NT2/D1 (cell line): Measurements from ENCODE around the gene RNF32.

Source experiments
- DNase-seq: peaks from one replicate; pipeline ENCODE4 v3.0.0-alpha.2; 2011; ENCODE audit warnings: low read depth, low spot score
- H3K27me3 ChIP-seq: 2 replicates; pipeline ENCODE4 v1.6.0; 2011; ENCODE audit warnings: mild to moderate bottlenecking; ENCODE audit not compliant: insufficient read length, insufficient read depth
- H3K36me3 ChIP-seq: 2 replicates; pipeline ENCODE4 v1.6.1; 2011; ENCODE audit warnings: mild to moderate bottlenecking, low read length, mixed read lengths; ENCODE audit not compliant: insufficient read depth, insufficient read length
- H3K4me1 ChIP-seq: 2 replicates; pipeline ENCODE4 v1.5.1; 2011; ENCODE audit not compliant: insufficient read depth, insufficient read length
- H3K4me3 ChIP-seq: 2 replicates; pipeline ENCODE4 v1.5.1; 2011; ENCODE audit warnings: low read depth; ENCODE audit not compliant: insufficient read length
- H3K9ac ChIP-seq: 2 replicates; pipeline ENCODE4 v1.6.0; 2011; ENCODE audit warnings: low read depth; ENCODE audit not compliant: insufficient read length
- H3K9me3 ChIP-seq: 2 replicates; pipeline ENCODE4 v1.5.1; 2011; ENCODE audit warnings: mild to moderate bottlenecking, low read length; ENCODE audit not compliant: insufficient read depth
- SUZ12 ChIP-seq: IDR thresholded peaks from 2 replicates; pipeline ENCODE4 v1.6.1; 2011; ENCODE audit not compliant: insufficient read length, insufficient read depth; ENCODE audit errors: extremely low read depth
- YY1 ChIP-seq: IDR thresholded peaks from 2 replicates; pipeline ENCODE4 v1.6.1; 2011; ENCODE audit not compliant: insufficient read length, insufficient read depth
- ZNF274 ChIP-seq: IDR thresholded peaks from 2 replicates; pipeline ENCODE4 v1.6.1; 2011; ENCODE audit warnings: mild to moderate bottlenecking, low read depth, low read length

Gene RNF32

GRCh38 chr7:156640257-156640948, at the start of gene RNF32:
RNF32 (plus strand) TSS chr7:156640774; CDS start chr7:156643878, 3,104 bp downstream.
- Histone ChIP-seq H3K9ac (peak within 1 kb of the TSS; percentile 74), H3K36me3 (no peaks in the 10 kb centered on the region), H3K4me3 (peak within 1 kb of the TSS; percentile 73), H3K27me3 (no peaks in the 10 kb centered on the region), H3K4me1 (no peaks in the 10 kb centered on the region), H3K9me3 (peaks cover 16% of the 10 kb centered on the region; the same call in 1 of the 2 replicates)
- peak; percentile 93 for DNase-seq
- TF ChIP-seq ZNF274 (no peak), SUZ12 (no peak), YY1 (no peak)

- no peak for DNase-seq
- Histone ChIP-seq H3K4me3 (no peak overlapping the region), H3K27me3 (peaks cover under 1% of the 10 kb centered on the region), H3K9ac (no peak overlapping the region), H3K36me3 (no peaks in the 10 kb centered on the region), H3K9me3 (peaks cover 13% of the 10 kb centered on the region; the same call in 1 of the 2 replicates), H3K4me1 (no peaks in the 10 kb centered on the region)
- TF ChIP-seq YY1 (no peak), SUZ12 (no peak), ZNF274 (no peak)
Observed at GRCh38 chr7:156592155-156592884, 48.3 kb upstream of the RNF32 start.

- H3K9me3 ChIP-seq, result peaks cover 13% of the 10 kb centered on the region; the same call in 1 of the 2 replicates
- no peak for TF ChIP-seq SUZ12
- TF ChIP-seq YY1, result no peak
- no peak for TF ChIP-seq ZNF274
- H3K4me3 ChIP-seq, result no peak overlapping the region
- H3K4me1 ChIP-seq, result no peaks in the 10 kb centered on the region
- no peak for DNase-seq
- no peaks in the 10 kb centered on the region for H3K27me3 ChIP-seq
- H3K9ac ChIP-seq, result no peak overlapping the region
- no peaks in the 10 kb centered on the region for H3K36me3 ChIP-seq
Observed at GRCh38 chr7:156594283-156595080, 46.1 kb upstream of the RNF32 start.

- peaks cover 6% of the 10 kb centered on the region for H3K4me1 ChIP-seq
- no peaks in the 10 kb centered on the region for H3K27me3 ChIP-seq
- no peak for DNase-seq
- H3K9ac ChIP-seq, result no peak overlapping the region
- TF ChIP-seq SUZ12, result no peak
- TF ChIP-seq YY1, result no peak
- no peak for TF ChIP-seq ZNF274
- no peaks in the 10 kb centered on the region for H3K9me3 ChIP-seq
- H3K4me3 ChIP-seq, result no peak overlapping the region
- H3K36me3 ChIP-seq, result no peaks in the 10 kb centered on the region
Observed at GRCh38 chr7:156600496-156600895, 40.1 kb upstream of the RNF32 start.

GRCh38 chr7:156602283-156602682, 38.3 kb upstream of the RNF32 start:
- Histone ChIP-seq H3K4me1 (peaks cover 6% of the 10 kb centered on the region), H3K9ac (no peak overlapping the region), H3K36me3 (no peaks in the 10 kb centered on the region), H3K9me3 (no peaks in the 10 kb centered on the region), H3K4me3 (no peak overlapping the region), H3K27me3 (no peaks in the 10 kb centered on the region)
- TF ChIP-seq SUZ12 (no peak), ZNF274 (no peak), YY1 (no peak)
- DNase-seq, result no peak

GRCh38 chr7:156603011-156603410, 37.6 kb upstream of the RNF32 start:
- H3K27me3 ChIP-seq, result no peaks in the 10 kb centered on the region
- H3K4me1 ChIP-seq, result peaks cover 6% of the 10 kb centered on the region
- no peaks in the 10 kb centered on the region for H3K36me3 ChIP-seq
- H3K9me3 ChIP-seq, result no peaks in the 10 kb centered on the region
- no peak overlapping the region for H3K4me3 ChIP-seq
- DNase-seq, result no peak
- H3K9ac ChIP-seq, result no peak overlapping the region
- TF ChIP-seq ZNF274 (no peak), YY1 (no peak), SUZ12 (no peak)
